ENCODE results near the gene KRT74. TPM values are rescaled to one million over a fixed set of nuclear protein-coding genes. Genes with fewer than 3 reads are reported as not detected.

The KRT74 gene
- total RNA-seq, 1 experiment from 2014 or later = not detected

DNA sequence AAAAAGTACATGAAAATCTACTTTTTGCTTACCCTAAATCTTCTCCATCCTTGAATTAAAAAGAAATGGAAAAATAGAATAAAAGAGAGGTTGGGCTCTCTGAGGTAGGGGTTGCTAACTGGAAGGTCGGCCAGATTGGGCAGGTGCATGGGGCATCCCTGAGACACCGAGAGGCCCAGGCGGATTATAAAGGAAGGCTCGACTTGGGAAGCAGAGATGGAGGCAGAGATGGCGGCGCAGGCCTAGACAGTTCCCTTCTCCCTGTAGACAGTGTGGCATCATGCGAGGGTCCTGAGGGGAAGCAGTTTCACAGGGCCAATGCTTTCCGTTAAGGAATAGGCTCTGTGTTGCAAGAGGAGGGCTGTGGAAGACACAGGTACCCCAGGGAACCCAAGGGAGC lies 3.7 kb upstream of the KRT74 start:
- Histone ChIP-seq H3K4me1 (replicated peaks) (no peaks in the 10 kb centered on the region), H3K27me3 (replicated peaks) (peaks cover 46% of the 10 kb centered on the region), H3K9me3 (replicated peaks) (no peaks in the 10 kb centered on the region), H3K27ac (no peak overlapping the region), H3K4me3 (no peak overlapping the region), H3K36me3 (no peaks in the 10 kb centered on the region)
- DNase-seq (ENCODE audit: low read depth in 1 of 2, low spot score in 2 of 2) = no peak

DNA sequence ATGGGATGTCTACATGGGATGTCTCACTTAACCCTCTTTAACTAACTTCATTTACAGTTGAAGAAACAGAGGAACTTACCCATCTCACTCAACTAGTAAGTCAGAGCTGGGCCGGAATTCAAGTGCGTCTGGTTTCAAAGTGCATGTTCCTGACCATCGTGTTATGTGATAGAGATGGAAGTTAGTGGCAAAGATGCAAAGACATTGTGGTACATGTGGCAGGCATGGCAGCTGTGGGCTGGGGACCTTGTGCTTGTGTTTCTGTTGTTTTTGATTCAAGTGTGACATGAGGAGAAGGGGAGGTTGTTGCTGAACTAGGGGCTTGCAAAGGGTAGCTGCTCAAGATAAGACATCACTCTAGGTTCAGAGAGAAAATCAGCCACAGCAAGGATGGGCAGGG lies 2.3 kb upstream of the KRT74 start:
- H3K4me1 ChIP-seq (replicated peaks) = no peaks in the 10 kb centered on the region
- H3K36me3 ChIP-seq = no peaks in the 10 kb centered on the region
- no peaks in the 10 kb centered on the region for H3K9me3 ChIP-seq (replicated peaks)
- H3K4me3 ChIP-seq = no peak overlapping the region
- DNase-seq (ENCODE audit: low read depth in 1 of 2, low spot score in 2 of 2) = no peak
- no peak overlapping the region for H3K27ac ChIP-seq
- H3K27me3 ChIP-seq (replicated peaks) = peaks cover 43% of the 10 kb centered on the region

GRCh38 chr12:52575256-52575655 lies 1.6 kb upstream of the KRT74 start:
- Histone ChIP-seq H3K4me3 (no peak overlapping the region), H3K4me1 (replicated peaks) (no peaks in the 10 kb centered on the region), H3K27ac (no peak overlapping the region), H3K36me3 (no peaks in the 10 kb centered on the region), H3K27me3 (replicated peaks) (peaks cover 42% of the 10 kb centered on the region), H3K9me3 (replicated peaks) (no peaks in the 10 kb centered on the region)
- DNase-seq (ENCODE audit: low read depth in 1 of 2, low spot score in 2 of 2) = no peak

DNA sequence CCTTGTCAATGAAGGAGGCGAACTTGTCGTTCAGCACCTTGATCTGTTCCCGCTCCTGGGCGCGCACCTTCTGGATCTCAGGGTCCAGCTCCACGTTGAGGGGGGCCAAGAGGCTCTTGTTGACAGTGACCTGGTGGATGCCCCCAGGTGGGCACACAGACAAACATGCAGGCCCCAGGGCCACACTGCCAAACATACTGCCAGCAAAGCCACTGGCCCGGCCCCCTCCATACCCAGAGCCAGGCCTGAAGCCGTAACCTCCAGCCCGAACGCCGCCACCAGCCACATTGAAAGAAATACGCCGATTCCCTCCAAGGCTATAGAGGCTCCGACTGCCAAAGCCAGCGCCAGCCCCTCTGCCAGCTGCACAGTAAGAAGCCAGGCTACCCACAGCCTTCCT lies 337 bp downstream of the KRT74 start:
- Histone ChIP-seq H3K27me3 (replicated peaks) (peaks cover 32% of the 10 kb centered on the region), H3K27ac (no peak overlapping the region), H3K4me3 (no peak overlapping the region), H3K4me1 (replicated peaks) (no peaks in the 10 kb centered on the region), H3K9me3 (replicated peaks) (no peaks in the 10 kb centered on the region), H3K36me3 (no peaks in the 10 kb centered on the region)
- DNase-seq (ENCODE audit: low read depth in 1 of 2, low spot score in 2 of 2) = no peak

- H3K36me3 ChIP-seq = no peaks in the 10 kb centered on the region
- no peak for DNase-seq (ENCODE audit: low read depth in 1 of 2, low spot score in 2 of 2)
- no peaks in the 10 kb centered on the region for H3K9me3 ChIP-seq (replicated peaks)
- no peak overlapping the region for H3K27ac ChIP-seq
- H3K4me3 ChIP-seq = no peak overlapping the region
- H3K27me3 ChIP-seq (replicated peaks) = peaks cover 26% of the 10 kb centered on the region
- no peaks in the 10 kb centered on the region for H3K4me1 ChIP-seq (replicated peaks)
Observed at GRCh38 chr12:52570511-52570910, 3.1 kb downstream of the KRT74 start.

DNA sequence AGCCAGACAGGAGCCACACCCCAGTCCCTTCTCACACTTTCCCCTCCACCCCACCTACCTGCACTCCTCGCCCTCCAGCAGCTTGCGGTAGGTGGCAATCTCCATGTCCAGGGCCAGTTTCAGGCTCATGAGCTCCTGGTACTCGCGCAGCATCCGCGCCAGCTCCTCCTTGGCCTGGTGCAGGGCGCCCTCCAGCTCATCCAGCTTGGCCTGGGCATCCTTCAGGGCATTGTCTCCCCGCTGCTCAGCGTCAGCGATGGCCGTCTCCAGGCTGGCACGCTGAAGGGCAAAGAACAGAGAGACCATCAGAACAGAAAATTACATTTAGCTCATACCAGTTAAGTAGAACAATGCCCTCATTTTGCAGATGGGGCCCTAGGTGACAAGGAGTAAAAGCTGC lies 5.5 kb downstream of the KRT74 start:
- H3K4me1 ChIP-seq (replicated peaks) = no peaks in the 10 kb centered on the region
- no peak overlapping the region for H3K27ac ChIP-seq
- peaks cover 24% of the 10 kb centered on the region for H3K27me3 ChIP-seq (replicated peaks)
- H3K9me3 ChIP-seq (replicated peaks) = no peaks in the 10 kb centered on the region
- no peak for DNase-seq (ENCODE audit: low read depth in 1 of 2, low spot score in 2 of 2)
- H3K36me3 ChIP-seq = no peaks in the 10 kb centered on the region
- H3K4me3 ChIP-seq = no peak overlapping the region

GRCh38 chr12:52566847-52567291 lies 6.8 kb downstream of the KRT74 start:
- Histone ChIP-seq H3K27ac (no peak overlapping the region), H3K4me1 (replicated peaks) (no peaks in the 10 kb centered on the region), H3K36me3 (no peaks in the 10 kb centered on the region), H3K9me3 (replicated peaks) (no peaks in the 10 kb centered on the region), H3K4me3 (no peak overlapping the region), H3K27me3 (replicated peaks) (peaks cover 24% of the 10 kb centered on the region)
- no peak for DNase-seq (ENCODE audit: low read depth in 1 of 2, low spot score in 2 of 2)

DNA sequence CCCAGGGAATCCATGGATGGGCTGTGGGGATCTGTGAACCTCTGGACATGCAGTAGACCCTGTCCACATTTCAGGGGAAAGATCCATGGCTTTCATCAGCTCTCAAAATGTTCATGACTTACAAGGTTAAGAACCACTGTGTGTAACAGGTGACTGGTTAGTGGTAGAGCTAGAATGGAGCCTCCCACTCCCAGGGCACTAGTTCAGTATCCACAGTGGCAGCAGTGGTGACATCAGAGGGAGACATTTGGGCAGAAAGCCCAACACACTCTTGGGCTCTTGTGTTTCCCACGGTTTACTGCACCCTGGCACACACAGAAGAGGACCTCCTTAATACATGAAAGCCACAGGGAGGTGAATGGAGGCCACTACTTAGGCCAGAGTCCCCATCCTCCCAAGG lies 9.1 kb downstream of the KRT74 start:
- DNase-seq (ENCODE audit: low read depth in 1 of 2, low spot score in 2 of 2) = no peak
- Histone ChIP-seq H3K36me3 (no peaks in the 10 kb centered on the region), H3K27ac (no peak overlapping the region), H3K9me3 (replicated peaks) (no peaks in the 10 kb centered on the region), H3K4me1 (replicated peaks) (no peaks in the 10 kb centered on the region), H3K27me3 (replicated peaks) (peaks cover 13% of the 10 kb centered on the region), H3K4me3 (no peak overlapping the region)

DNA sequence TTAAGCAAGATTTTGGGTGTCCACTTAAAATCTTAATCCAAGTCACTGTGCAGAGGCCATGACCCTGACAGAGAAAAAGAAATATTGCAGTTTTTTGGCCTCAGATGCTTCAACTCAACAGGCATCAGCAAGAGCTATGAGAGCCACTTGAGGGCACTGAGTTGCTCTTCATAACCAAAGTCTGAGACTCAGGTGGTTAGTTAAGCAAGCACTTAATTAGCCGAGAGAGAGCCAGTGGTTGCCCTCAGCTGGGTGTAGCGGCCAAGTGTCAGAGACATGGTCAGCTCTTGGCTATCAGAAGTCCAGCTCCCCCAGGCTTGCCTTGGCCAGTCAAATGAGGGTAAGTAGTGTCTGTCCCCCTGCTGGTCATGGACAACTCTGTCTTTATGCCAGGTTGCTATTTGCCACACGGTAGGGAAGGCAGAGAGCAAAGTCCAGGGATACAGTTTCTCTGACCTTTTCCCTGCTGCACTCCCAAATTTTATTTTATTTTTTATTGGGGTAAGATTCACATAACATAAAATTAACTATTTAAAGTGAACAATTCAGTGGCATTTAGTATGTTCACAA lies 11.7 kb downstream of the KRT74 start:
- DNase-seq (ENCODE audit: low read depth in 1 of 2, low spot score in 2 of 2) = no peak
- no peaks in the 10 kb centered on the region for H3K4me1 ChIP-seq (replicated peaks)
- H3K27ac ChIP-seq = no peak overlapping the region
- no peak overlapping the region for H3K4me3 ChIP-seq
- no peaks in the 10 kb centered on the region for H3K9me3 ChIP-seq (replicated peaks)
- peaks cover 21% of the 10 kb centered on the region for H3K27me3 ChIP-seq (replicated peaks)
- no peaks in the 10 kb centered on the region for H3K36me3 ChIP-seq

GRCh38 chr12:52559979-52560378 lies 13.7 kb downstream of the KRT74 start:
- Histone ChIP-seq H3K4me3 (no peak overlapping the region), H3K4me1 (replicated peaks) (no peaks in the 10 kb centered on the region), H3K36me3 (no peaks in the 10 kb centered on the region), H3K9me3 (replicated peaks) (no peaks in the 10 kb centered on the region), H3K27ac (no peak overlapping the region), H3K27me3 (replicated peaks) (peaks cover 28% of the 10 kb centered on the region)
- no peak for DNase-seq (ENCODE audit: low read depth in 1 of 2, low spot score in 2 of 2)

- no peaks in the 10 kb centered on the region for H3K4me1 ChIP-seq (replicated peaks)
- H3K27ac ChIP-seq = no peak overlapping the region
- H3K9me3 ChIP-seq (replicated peaks) = no peaks in the 10 kb centered on the region
- no peaks in the 10 kb centered on the region for H3K36me3 ChIP-seq
- peaks cover 28% of the 10 kb centered on the region for H3K27me3 ChIP-seq (replicated peaks)
- DNase-seq (ENCODE audit: low read depth in 1 of 2, low spot score in 2 of 2) = no peak
- no peak overlapping the region for H3K4me3 ChIP-seq
Observed at GRCh38 chr12:52558781-52559445, 14.7 kb downstream of the KRT74 start.

DNA sequence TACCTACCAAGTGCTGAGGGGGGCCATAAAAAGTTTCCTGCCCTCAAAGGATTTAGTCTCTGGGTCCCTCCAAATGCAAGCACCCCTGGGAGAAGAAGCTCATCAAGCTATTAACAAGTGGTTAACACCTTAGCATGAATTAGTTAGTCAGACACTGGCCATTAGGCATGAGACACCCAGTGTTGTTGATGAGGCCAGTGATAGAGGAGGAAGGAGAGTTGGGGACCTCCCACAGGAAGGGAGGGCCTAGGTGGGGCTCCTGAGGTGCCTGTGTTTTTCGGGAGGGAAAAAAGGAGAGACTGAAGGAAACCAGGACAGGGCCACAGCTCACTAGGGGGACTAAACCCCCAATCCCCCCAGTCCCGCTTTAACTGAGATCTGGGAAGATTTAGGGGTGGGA lies 16.2 kb downstream of the KRT74 start:
- Histone ChIP-seq H3K9me3 (replicated peaks) (no peaks in the 10 kb centered on the region), H3K27me3 (replicated peaks) (peaks cover 27% of the 10 kb centered on the region), H3K27ac (no peak overlapping the region), H3K36me3 (no peaks in the 10 kb centered on the region), H3K4me3 (no peak overlapping the region), H3K4me1 (replicated peaks) (no peaks in the 10 kb centered on the region)
- DNase-seq (ENCODE audit: low read depth in 1 of 2, low spot score in 2 of 2) = no peak

DNA sequence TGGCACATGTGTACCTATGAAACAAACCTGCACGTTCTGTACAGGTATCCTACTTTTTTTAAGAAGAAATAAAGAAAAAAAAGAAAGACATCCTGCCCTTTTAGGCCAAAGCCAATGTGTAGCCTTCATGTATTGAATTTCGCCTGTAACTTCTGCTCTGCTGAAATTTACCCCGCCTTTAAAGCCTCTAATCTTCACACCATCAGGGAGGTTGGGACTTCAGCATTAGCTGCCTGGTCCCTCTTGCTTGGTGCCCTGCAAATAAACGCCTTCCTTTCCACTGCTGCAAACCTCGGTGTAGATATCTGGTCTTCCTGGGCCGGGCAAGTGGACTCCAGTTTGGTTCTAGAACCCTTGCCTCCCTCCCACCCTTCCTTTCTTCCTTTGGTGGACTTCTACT lies 18.1 kb downstream of the KRT74 start:
- H3K4me1 ChIP-seq (replicated peaks) = no peaks in the 10 kb centered on the region
- H3K27ac ChIP-seq = no peak overlapping the region
- H3K36me3 ChIP-seq = no peaks in the 10 kb centered on the region
- H3K27me3 ChIP-seq (replicated peaks) = peaks cover 31% of the 10 kb centered on the region
- H3K4me3 ChIP-seq = no peak overlapping the region
- H3K9me3 ChIP-seq (replicated peaks) = no peaks in the 10 kb centered on the region
- DNase-seq (ENCODE audit: low read depth in 1 of 2, low spot score in 2 of 2) = no peak

DNA sequence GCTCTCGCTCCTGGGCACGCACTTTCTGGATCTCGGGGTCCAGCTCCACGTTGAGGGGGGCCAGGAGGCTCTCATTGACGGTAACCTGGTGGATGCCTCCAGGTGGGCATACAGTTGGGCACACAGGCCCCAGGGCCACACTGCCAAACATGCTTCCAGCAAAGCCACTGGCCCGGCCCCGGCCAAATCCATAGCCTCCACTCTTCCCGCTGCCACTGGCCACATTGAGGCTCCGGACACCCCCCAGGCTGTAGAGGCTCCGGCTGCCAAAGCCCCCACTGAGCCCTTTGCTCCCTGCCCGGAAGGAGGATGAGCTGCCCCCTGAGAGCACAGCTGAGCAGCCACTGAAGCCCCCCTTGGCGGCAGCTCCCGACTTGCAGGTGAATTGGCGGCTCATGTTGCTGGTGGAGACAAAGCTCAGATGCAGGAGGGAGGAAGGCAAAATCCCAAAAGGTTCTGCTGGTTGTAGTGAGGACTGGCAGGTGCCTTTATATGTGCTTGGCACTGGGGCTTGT lies 20.9 kb downstream of the KRT74 start, which contains the start of gene KRT71:
Gene KRT71, minus strand, starts transcription at position 465 of the 515 bp plus-strand sequence. Its CDS starts 68 bp downstream, at position 397.
- peaks cover 32% of the 10 kb centered on the region for H3K27me3 ChIP-seq (replicated peaks)
- H3K4me1 ChIP-seq (replicated peaks) = no peaks in the 10 kb centered on the region
- no peak within 1 kb of the TSS for H3K27ac ChIP-seq
- no peak for DNase-seq (ENCODE audit: low read depth in 1 of 2, low spot score in 2 of 2)
- H3K4me3 ChIP-seq = no peak within 1 kb of the TSS
- H3K36me3 ChIP-seq = no peaks in the 10 kb centered on the region
- H3K9me3 ChIP-seq (replicated peaks) = no peaks in the 10 kb centered on the region

Measured in SJSA1 (cell line).